ENCODE results near the gene SAPCD2.

The SAPCD2 gene

DNA sequence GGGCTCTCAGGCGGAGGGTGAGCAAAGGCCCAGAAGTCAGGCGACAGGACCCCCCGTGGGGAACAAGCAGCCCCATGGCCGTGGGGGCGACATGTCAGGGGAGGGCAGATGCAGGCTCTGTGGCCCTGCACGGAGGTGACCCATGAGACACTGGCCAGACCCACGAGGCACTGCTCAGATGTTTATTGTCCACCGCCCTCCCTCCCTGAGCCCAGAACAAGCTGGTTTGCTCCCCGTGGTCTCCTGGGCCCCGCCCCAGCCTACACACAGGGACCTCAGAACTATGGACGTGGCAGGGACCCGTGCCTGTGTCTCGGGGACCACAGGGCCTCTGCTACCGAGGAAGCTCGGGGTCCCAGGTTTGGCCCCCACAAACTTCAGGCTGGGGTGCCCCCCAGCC, 40.4 kb downstream of the SAPCD2 start:
- Histone ChIP-seq H3K27me3 (ENCODE audit: control insufficient read depth, low read length) (peaks cover 66% of the 10 kb centered on the region), H3K4me3 (ENCODE audit: low read length) (no peak overlapping the region), H3K36me3 (ENCODE audit: control insufficient read depth, low read length) (no peaks in the 10 kb centered on the region), H3K9me3 (ENCODE audit: control insufficient read depth, insufficient read depth, low read length) (no peaks in the 10 kb centered on the region), H3K27ac (ENCODE audit: low read depth, low read length) (no peak overlapping the region), H3F3A (ENCODE audit: control insufficient read depth, insufficient read depth) (no peaks in the 10 kb centered on the region), H3K4me1 (ENCODE audit: control insufficient read depth, low read length) (peaks cover 61% of the 10 kb centered on the region), H3K79me2 (ENCODE audit: control insufficient read depth, low read length) (no peaks in the 10 kb centered on the region), H3K4me2 (ENCODE audit: low read length) (no peak overlapping the region), H4K20me1 (ENCODE audit: control insufficient read depth, insufficient read depth, low read depth, low read length) (0 out of 2 replicates have a peak, but pooled peaks cover 3% of the 10 kb centered on the region), H3K9me2 (replicated peaks; ENCODE audit: control insufficient read depth, low read length) (no peaks in the 10 kb centered on the region)
- TF ChIP-seq EZH2phosphoT487 (IDR thresholded peaks at IDR 0.05; ENCODE audit: borderline replicate concordance, low read length), result no peak
- TF ChIP-seq, protein P1, sequence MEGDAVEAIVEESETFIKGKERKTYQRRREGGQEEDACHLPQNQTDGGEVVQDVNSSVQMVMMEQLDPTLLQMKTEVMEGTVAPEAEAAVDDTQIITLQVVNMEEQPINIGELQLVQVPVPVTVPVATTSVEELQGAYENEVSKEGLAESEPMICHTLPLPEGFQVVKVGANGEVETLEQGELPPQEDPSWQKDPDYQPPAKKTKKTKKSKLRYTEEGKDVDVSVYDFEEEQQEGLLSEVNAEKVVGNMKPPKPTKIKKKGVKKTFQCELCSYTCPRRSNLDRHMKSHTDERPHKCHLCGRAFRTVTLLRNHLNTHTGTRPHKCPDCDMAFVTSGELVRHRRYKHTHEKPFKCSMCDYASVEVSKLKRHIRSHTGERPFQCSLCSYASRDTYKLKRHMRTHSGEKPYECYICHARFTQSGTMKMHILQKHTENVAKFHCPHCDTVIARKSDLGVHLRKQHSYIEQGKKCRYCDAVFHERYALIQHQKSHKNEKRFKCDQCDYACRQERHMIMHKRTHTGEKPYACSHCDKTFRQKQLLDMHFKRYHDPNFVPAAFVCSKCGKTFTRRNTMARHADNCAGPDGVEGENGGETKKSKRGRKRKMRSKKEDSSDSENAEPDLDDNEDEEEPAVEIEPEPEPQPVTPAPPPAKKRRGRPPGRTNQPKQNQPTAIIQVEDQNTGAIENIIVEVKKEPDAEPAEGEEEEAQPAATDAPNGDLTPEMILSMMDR (IDR thresholded peaks at IDR 0.05; ENCODE audit: low read depth, low read length, poor library complexity, severe bottlenecking), result no peak

DNA sequence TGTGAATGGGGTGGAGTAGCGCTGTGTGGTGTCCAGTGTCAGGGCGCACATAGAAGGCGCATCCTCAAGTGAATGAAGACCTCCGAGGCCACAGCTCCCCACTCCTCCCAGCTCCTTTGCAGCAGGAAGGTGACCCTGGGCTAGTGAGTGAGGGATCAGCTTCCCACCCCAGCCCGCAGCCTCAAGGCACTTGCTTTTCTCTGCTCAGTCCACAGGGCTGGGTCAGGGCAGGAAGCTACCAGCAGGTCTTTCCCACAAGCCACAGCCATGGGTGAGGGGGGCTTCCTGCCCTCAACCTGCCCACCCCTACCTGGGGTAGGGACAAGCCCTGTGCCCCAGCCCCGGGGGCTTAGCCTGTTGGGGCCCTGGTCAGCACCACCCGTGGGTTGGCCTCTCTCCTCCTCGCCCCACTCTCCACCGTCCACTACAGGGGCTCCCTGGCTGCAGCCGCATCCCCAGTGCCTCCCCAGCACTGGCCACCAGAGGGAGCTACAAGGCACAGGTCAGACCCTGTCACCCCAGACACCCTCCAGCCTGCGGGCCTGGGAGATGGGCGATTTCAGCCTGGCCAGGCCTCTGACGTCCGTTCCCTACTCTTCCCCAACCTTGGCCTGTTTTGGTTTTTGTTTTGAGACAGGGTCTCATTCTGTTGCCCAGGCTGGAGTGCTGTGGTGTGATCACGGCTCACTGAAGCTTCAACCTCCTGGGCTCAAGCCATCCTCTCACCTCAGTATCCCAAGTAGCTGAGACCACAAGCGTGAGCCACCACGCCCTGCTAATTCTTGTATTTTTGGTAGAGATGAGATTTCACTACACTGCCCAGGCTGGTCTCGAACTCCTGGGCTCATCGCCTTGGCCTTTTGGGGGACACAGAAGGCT, 41.1 kb downstream of the SAPCD2 start:
- Histone ChIP-seq H4K20me1 (ENCODE audit: control insufficient read depth, insufficient read depth, low read depth, low read length) (0 out of 2 replicates have a peak, but pooled peaks cover 3% of the 10 kb centered on the region), H3K9me2 (replicated peaks; ENCODE audit: control insufficient read depth, low read length) (no peaks in the 10 kb centered on the region), H3K79me2 (ENCODE audit: control insufficient read depth, low read length) (no peaks in the 10 kb centered on the region), H3K4me1 (ENCODE audit: control insufficient read depth, low read length) (peaks cover 55% of the 10 kb centered on the region), H3F3A (ENCODE audit: control insufficient read depth, insufficient read depth) (no peaks in the 10 kb centered on the region), H3K4me3 (ENCODE audit: low read length) (peak overlapping the region; percentile 77), H3K36me3 (ENCODE audit: control insufficient read depth, low read length) (no peaks in the 10 kb centered on the region), H3K4me2 (ENCODE audit: low read length) (peak overlapping the region; percentile 97), H3K9me3 (ENCODE audit: control insufficient read depth, insufficient read depth, low read length) (no peaks in the 10 kb centered on the region), H3K27ac (ENCODE audit: low read depth, low read length) (no peak overlapping the region), H3K27me3 (ENCODE audit: control insufficient read depth, low read length) (peaks cover 59% of the 10 kb centered on the region)
- TF ChIP-seq, protein P1 (IDR thresholded peaks at IDR 0.05; ENCODE audit: low read depth, low read length, poor library complexity, severe bottlenecking), result peak; percentile 93
- TF ChIP-seq EZH2phosphoT487 (IDR thresholded peaks at IDR 0.05; ENCODE audit: borderline replicate concordance, low read length), result no peak

DNA sequence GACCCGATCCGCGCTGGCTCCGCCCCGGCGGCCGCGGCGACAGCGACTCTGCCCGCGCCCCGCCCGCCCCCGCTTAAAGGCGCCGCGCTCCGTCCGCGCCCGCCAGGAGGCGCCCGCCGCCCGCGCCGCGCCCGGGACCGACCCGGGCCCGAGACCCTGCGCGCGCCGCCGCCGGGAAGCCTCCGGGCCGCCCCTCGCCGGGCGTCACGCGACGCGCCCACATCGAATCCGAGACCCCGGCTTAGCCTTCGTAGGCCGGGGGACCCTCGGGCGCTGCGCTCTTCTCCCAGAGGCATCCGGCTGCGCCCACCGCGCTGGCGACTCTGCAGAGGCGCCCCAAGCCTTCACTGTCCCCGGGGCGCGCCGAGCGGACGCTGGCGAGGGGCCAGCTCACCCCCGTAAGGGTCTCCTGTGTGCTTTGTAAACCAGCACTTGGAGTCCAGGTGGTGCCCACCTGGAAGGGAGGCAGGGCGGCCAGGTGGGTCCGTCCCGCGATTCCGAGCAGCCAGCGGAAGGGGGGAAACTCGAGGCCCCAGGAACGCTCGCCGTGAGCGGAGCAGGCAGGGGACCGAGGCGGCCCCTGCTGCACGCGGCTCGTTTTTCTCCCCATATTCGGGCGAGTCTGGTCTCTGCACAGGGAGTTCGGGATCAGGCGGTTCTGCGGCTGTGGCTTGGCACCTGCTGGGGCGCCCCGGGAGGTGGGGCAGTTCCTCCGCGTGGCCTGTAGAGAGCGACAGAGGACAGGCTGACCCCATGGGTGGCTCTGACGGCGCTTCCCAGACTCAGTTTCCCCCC, 41.9 kb downstream of the SAPCD2 start:
- H3K79me2 ChIP-seq (ENCODE audit: control insufficient read depth, low read length), result no peaks in the 10 kb centered on the region
- no peak overlapping the region for H3K27ac ChIP-seq (ENCODE audit: low read depth, low read length)
- peaks cover 55% of the 10 kb centered on the region for H3K4me1 ChIP-seq (ENCODE audit: control insufficient read depth, low read length)
- TF ChIP-seq EZH2phosphoT487 (IDR thresholded peaks at IDR 0.05; ENCODE audit: borderline replicate concordance, low read length), result no peak
- TF ChIP-seq, protein P1 (IDR thresholded peaks at IDR 0.05; ENCODE audit: low read depth, low read length, poor library complexity, severe bottlenecking), result no peak
- H3F3A ChIP-seq (ENCODE audit: control insufficient read depth, insufficient read depth), result no peaks in the 10 kb centered on the region
- no peaks in the 10 kb centered on the region for H3K9me2 ChIP-seq (replicated peaks; ENCODE audit: control insufficient read depth, low read length)
- H3K4me2 ChIP-seq (ENCODE audit: low read length), result peak overlapping the region; percentile 97
- H3K27me3 ChIP-seq (ENCODE audit: control insufficient read depth, low read length), result peaks cover 55% of the 10 kb centered on the region
- peak overlapping the region; percentile 77 for H3K4me3 ChIP-seq (ENCODE audit: low read length)
- 0 out of 2 replicates have a peak, but pooled peaks cover 3% of the 10 kb centered on the region for H4K20me1 ChIP-seq (ENCODE audit: control insufficient read depth, insufficient read depth, low read depth, low read length)
- H3K9me3 ChIP-seq (ENCODE audit: control insufficient read depth, insufficient read depth, low read length), result no peaks in the 10 kb centered on the region
- no peaks in the 10 kb centered on the region for H3K36me3 ChIP-seq (ENCODE audit: control insufficient read depth, low read length)
